NCI-H1105 (cell line): ENCODE results near the gene MYBBP1A.

Source experiments
- DNase-seq: peaks from one replicate; lab custom pipeline; 2025; lab: John Stamatoyannopoulos, UW

MYBBP1A gene

DNA sequence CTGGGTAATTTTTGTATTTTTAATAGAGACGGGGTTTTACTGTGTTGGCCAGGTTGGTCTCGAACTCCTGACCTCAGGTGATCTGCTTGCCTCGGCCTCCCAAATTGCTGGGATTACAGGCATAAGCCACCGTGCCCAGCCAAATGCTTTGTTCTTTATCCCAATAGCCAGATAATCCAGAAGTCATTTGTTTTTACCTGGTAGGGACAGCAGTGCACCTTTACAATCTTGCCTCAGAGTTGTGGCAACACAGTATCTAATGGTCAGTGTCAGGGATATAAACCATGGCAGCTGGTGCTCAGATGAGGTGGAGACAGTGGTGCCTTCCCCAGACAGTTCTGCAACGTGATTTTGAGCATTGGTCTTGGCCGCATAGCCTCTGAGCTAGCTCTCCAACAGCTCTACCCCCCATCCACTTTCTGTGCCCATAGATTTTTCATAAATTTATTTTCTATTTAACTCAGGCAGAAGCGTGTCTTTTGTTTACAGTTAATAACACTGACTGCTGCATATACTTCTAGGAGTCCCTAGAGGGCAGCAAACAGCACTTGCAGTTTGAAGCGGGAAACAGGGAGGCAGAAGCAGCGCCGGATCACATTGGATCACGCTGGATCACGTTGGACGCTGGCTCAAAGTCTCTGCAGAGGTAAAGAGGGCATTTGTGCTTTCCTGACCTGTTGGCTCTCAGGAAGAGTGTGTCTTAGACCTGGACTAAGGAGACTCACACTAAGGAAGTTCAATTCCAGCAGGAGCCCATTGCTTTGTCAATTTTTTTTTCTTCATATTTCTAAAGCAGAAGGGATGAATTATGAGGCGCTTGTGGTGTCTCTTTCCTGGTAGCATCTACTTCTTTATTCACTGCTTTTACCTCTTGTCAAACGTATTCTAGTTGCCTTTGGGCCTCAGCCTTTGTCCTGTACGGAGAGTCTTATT is 10.3 kb upstream of the MYBBP1A start:
- DNase-seq = peak; percentile 77

- no peak for DNase-seq
These were observed 7.1 kb upstream of the MYBBP1A start for GRCh38 chr17:4562015-4562969.

DNA sequence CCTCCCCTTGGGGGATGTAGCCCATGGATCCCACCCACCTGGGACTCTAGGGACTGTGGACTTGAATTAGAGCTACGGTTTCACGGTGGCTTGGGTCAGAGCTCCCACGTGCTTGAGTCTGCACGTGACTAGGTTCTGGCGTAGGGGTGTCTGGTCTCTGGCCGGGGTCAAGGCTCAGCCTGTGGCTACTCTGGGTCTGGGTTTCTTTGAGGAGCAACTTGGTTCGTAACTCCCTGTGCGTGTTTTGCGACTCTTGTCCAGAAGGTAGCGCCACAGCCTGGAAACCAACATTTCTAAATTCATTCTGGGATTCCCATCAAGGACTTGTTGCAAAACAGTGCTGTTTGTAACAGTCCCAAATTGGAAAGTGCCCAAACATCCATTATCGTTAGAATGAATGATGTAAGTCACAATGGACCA is 5.7 kb upstream of the MYBBP1A start:
- peak; percentile 68 for DNase-seq

GRCh38 chr17:4560421-4560820 is 5.2 kb upstream of the MYBBP1A start, which contains the start of gene GGT6:
Gene GGT6, minus strand, starts transcription at chr17:4560577. Its CDS starts 56 bp downstream, at chr17:4560521.
- peak; percentile 94 for DNase-seq

DNA sequence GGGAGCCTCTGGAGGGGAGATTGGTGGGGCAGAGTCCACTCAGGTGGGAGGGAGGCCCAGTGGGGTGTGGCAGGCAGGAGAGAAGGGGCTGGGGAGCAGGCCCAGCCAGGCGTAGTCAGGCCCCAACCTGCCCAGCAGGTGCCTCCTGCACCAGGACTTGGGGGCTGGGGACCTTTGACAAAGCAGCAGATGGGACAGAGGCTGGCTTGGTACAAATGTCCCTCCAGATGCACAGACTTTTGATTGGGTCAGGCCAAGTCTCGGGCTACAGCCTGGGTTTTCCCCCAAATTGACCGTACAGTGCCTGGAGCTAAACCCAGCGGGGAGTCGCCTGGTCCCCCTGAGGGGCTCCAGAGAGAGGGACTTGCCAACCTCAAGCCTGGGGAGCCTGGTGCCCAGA is 4.8 kb upstream of the MYBBP1A start:
- peak; percentile 83 for DNase-seq

- DNase-seq = peak; percentile 18
These were observed 4.1 kb upstream of the MYBBP1A start for GRCh38 chr17:4559139-4559791.

DNA sequence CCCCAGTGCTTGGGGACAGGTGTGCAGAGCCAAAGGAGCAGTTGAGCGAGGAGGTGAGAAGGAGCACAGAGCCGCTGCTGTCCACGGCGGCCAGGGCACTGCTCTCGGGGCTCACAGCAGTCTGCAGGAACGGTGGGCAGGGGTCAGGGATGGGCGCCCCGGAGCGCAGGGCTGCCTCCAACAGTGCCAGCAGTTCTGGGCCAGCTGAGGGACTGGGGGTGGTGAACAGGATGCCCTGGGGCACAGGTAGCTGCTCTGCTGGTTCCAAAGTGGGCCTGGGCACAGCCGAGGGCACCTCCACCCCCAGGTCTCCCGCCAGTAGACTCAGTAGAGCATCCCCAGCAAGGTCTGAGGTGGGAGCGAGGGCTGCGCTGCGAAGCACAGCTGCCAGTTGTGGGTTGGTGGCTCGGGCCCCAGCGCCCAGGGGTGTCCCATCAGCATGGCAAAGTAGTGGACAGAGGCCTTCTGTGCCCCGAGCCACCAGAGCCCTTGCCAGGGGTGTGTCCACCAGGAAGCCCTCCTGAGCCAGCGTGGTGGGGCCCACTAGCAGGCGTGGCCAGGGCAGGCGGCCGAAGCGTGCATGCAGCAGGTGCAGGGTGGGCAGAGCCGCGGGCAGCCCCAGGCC is 3.3 kb upstream of the MYBBP1A start:
- no peak for DNase-seq

DNA sequence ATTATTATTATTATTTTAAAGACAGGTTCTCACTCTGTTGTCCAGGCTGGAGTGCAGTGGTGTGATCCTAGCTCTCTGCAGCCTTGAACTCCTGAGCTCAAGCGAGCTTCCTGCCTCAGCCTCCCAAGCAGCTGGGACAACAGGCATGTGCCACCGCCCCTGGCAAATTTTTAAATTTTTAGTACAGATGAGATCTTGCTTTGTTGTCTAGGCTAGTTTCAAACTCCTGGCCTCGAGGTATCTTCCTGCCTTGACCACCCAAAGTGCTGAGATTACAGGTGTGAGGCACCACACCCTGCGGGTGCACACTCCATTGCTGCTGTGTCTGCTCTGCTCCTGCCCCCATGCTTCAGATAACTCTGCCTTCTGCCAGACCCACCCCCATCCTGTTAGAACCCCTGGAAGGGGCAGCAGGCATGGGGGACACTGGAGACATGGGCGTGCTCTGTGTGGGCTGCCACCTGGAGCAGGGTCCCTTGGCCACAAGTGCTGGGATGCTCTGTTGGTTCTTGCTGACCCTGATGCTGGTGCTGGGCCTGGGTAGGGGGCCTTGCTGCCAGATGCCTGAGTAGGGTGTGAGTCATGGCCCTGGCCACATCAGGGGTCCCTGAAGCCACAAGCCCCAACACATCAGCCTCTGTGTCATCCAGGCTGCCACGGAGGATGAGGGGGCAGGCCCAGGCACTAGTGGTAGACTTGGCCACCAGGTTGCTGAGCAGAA is 2.6 kb upstream of the MYBBP1A start:
- DNase-seq = no peak

DNA sequence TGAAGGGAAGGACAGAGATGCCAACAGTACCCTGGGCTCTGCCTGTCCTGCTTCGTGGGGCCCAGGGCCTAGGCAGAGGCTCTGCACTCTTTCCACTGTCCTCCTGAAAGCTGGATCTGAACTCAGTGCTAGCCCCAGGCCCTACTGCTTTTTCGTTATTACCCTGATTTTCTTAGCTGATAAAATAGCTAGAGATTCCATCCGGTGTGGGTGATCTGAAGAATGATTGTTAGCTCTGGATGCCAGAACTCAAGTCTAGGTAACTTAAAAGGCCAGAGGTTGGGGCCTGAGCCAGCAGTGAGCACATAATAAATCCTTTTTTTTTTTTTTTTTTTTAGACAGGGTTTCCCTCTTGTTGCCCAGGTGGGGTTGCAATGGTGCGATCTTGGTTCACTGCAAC is 1.8 kb upstream of the MYBBP1A start:
- DNase-seq = no peak

DNA sequence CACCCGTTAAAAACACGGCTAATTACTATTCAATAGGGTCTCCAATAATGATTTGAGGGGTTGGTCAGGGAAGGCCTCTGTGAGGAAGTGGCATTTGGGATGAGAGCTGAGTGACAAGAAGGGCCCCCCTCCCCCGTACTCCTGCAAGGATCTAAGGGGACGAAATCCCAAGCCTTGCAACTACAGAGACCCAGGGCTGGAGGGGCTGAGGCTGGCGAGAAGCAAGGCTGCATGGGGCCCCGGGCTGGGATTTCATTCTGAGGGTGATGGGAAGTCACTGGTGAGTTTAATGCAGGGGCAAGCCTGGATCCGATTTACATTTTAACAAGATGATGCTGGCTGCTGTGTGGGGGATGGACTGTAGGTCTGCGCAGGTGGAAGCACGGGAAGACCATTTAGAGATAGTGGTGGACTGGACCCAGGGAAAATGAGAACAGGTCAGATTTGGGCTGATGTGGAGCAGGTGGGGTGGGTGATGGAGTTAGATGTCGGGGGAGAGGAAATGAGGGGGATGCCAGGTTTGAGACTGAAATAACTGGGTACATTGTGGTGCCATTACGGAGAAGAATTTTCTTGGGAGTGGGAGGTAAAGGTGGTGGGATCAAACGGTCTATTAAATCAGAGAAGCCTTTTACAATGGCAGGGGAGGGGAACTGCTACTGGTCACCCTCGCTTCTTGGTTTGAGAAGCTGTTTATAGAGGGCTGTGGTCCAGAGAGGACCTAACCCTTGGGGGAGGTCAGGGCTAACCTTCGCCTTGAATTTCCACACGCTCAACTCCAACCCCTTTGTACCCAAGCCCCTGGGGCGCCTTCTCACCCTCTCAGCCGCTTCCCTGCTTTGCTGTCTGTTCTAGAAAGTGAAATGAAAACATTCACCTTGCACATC is 932 bp upstream of the MYBBP1A start:
- no peak for DNase-seq

DNA sequence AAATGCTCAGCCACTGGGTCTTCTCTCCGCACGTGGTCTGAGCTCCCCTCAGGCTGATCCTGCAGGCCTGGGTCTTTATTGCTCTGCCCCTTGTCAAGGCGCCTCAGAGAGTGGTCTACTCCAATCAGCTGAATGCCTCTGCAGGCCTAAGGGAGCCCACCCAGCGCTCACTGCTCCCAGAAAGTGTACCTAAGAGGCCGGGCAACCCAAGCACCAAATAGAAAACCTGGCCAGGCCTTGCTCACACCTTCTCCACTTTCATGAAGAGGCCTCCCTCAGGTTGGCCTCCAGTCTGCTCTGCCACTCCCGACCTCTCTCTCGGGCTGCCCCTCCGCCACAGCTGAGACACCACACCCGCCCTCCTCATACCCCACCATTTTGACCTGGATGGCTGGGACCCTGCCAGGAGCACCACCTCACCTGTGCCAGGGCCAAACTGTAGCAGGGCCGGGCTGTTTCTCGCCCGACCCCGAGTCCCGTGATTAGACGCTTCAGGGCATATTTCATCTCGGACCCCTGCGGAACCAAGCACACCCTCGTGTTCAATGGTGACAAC is 665 bp downstream of the MYBBP1A start:
- no peak for DNase-seq

DNA sequence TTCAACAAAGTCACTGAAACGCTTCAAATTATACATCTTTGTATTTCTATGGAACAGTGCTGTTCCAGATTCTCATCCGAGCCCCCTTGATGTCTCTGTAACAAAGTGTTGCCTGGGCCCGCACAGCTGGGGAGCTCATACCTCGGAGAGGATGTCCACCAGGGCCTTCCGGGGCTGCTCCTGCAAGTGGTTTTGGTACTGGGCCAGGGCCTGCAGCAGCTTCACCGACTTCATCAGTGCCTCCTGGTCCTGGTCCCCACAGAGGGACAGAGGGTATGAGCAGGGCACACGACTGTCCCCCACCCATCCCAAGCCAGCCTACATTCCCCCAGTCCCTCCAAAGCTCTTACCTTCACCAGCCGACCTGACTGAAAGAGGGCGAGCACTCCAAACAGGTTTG is 1.5 kb downstream of the MYBBP1A start:
- no peak for DNase-seq

DNA sequence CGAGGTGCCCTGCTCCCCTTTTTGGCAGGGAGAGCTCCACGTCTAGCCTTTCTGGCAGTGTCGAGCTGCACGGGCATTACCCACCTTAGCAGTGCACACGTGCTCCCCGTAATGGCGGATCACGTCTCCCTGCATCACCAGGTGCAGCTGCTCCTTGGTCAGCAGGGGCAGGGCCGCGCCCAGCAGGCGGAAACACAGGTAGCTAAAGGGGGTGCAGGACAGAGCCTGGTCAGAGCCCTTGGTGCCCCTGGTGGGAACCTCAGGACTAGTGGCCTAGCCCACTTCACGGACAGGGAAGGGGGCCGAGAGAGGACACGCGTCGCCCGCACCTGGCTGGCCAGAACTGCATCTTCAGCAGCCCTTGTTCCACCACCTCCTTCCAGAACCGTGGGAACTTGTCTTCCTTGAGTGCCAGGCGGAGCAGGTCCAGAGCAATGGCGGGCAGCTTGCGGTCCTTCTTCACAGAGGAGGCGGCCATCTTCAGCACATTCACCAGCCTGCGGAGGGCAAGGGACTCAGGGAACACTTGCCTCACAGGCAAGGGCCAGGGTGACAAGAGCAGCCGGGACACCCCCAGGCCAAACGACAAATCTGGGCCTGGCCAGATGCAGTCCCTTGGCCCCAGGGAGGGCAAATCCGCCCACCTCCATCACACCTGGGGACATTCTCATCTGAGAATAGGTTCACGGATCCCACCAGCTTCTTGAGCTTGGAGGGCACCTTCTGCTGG is 3.2 kb downstream of the MYBBP1A start:
- DNase-seq = no peak

- no peak for DNase-seq
These were observed 4.0 kb downstream of the MYBBP1A start for GRCh38 chr17:4551141-4551540.

DNA sequence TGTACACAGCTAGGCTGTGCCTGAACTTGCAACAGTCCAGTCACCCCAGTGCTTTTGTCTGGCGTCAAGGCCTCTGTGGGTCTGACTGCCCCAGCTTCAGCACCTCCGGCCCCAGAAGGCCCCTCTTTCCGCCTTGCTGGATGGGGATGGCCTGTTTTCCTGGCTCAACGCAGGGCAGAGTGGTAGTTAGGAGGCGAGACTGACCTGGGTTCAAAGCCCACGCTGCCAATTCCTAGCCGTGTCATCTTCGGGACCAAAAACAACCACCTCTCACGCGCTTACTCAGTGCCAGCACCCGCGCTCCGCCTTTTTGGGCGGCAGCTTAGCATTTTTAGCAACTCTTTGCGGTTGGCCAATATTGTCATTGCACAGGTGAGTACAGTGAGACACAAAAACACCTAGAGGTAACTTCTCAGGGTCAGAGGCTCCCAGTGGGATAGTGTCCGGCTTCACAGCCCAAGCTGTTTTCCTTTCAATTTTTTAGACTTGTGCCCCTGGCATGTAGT is 4.6 kb downstream of the MYBBP1A start:
- DNase-seq = no peak

DNA sequence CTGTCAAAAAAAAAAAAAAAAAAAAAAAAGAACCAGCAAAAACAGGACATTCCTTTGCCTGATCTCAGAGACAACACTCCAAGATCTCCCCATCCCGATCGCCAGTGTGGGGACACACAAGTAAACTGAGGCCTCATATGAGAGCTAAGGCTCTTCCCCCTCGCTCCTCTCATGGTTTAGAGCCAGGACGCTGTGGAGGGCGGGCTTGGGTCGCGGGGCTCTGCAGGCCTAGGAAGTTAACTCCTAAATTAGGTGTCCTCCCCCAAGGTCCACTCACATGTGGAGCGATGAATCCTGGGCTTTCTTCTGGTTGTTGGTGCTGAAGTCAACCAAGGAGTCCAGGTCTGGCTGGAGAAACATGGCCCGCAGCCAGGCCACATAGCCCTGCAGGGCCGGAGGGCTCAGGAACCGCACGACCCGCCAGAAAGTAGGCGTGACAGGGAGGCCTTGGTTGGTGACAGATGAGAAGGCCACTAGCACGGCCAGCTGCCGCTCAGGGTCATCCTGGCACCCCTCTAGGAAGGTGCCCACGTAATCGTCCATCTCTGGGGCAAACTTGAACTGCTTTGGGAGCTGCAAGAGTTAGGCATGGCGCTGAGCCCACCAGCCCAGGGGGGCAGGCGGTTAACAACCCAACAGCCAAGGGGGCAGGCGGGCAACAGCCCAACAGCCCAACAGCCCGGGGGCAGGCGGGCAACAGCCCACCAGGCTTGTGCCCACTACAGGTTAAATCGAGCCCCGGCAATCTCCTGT is 5.2 kb downstream of the MYBBP1A start:
- no peak for DNase-seq

- no peak for DNase-seq
These were observed 6.3 kb downstream of the MYBBP1A start for GRCh38 chr17:4548721-4549531.
